GM21423 (cell line): ENCODE data around the gene PRPF19.

Experiments used
- ATAC-seq: cut with Tn5 transposase; IDR thresholded peaks from one replicate; pipeline ENCODE4 v1.9.1; 2021; ENCODE audit warnings: mild to moderate bottlenecking, moderate library complexity; ENCODE audit not compliant: unreplicated experiment

PRPF19 gene

DNA sequence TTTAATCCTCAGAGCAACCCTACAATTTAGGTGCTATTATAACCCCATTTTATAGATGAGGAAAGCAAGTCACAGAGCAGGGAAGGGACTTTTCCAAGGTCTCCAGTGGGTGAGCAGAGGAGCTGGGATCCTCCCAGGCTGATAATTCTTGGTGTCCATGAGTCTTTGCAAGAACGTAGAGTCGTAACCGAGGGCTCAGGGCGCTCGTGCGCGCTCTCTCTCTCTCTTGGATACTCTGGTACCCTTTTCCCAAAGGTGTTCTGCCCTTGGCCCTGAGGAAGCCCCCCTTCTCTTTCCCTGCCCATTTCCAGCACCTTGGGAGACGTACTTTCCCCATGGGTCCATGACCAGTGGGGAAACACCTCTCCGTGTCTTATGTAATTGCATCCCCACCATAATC is 44.2 kb downstream of the PRPF19 start:
- ATAC-seq = no peak

GRCh38 chr11:60860943-60861342 is 45.4 kb downstream of the PRPF19 start:
- ATAC-seq = no peak

DNA sequence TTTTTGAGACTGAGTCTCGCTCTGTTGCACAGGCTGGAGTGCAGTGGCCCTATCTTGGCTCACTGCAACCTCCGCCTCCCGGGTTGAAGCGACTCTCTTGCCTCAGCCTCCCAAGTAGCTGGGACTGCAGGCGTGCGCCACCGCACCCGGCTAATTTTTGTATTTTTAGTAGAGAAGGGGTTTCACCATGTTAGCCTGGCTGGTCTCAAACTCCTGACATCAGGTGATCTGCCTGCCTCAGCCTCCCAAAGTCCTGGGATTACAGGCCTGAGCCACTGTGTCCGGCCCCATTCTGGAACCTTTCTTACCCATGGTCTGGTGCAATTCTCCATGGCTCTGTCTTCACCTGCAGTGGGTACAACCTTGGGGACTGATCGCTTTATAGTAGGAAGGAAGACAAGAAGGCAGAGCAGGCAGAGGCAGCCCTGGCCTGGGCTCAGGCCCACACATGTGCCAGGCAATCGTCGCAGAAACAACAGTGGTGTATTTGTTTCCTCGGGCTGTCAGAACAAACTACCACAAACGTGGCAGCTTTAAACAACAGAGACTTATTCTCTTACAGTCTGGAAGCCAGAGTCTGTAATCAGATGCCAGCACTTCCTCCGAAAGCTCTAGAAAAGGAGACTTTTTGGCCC is 46.7 kb downstream of the PRPF19 start:
- ATAC-seq = no peak

- no peak for ATAC-seq
Measured at GRCh38 chr11:60858731-60859464, 47.5 kb downstream of the PRPF19 start.

DNA sequence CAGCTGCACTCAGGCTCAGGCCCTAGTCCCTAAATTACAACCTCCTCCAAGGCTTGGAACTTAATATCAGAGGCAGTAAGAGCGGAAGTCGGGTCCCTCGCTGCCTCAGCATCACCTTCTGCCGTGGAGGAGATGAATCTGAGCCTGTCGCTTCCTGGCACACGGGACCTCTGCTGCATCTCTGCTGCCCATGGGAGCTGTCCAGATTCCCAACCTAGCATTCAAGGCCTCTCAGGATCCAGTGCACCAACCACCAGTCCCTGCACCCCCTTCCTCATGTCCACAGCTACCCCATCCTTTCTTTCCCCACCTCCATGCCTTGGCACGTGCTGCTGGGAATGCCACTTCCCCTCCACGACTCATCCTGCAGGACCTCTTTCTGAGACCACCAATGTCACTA is 48.1 kb downstream of the PRPF19 start:
- no peak for ATAC-seq

DNA sequence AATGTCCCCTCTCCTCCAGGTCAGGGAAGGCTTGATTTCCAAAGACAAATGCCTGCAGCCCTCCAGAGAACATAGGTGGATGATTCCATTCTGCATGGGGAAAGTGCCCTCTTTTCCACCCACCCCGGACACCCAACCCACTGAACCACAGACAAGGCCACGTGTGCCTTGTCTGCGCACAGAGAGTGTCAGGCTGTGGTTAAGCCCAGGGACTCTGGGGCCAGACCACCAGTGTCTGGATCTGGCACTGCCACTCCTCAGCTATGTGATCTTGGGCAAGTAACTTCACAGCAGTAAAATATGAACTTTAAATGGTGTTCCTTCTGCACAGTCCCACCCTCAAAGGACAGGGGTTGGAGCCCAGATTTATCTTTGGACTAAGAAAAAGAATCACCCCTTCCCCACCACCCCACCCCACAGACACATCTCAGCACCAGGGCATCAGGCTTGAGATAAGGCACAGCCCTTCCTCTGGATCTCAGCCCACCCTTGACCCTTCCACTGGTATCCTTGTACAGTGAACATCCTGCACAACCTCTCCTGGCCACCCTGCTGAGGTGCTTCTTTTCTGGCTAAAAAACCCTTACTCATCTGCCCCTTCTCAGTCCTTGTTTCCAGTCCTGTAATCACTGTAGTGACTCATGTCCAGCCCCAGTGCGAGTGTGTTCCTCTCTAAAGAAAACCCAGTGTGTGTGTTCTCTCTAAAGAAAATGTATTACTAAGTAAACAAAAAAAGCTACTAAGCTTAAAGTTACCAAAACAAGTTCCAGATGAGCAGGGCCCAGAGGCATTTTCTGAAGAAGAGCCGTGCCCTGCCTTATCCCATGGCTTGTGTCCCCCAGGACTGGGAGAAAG is 48.8 kb downstream of the PRPF19 start:
- no peak for ATAC-seq

DNA sequence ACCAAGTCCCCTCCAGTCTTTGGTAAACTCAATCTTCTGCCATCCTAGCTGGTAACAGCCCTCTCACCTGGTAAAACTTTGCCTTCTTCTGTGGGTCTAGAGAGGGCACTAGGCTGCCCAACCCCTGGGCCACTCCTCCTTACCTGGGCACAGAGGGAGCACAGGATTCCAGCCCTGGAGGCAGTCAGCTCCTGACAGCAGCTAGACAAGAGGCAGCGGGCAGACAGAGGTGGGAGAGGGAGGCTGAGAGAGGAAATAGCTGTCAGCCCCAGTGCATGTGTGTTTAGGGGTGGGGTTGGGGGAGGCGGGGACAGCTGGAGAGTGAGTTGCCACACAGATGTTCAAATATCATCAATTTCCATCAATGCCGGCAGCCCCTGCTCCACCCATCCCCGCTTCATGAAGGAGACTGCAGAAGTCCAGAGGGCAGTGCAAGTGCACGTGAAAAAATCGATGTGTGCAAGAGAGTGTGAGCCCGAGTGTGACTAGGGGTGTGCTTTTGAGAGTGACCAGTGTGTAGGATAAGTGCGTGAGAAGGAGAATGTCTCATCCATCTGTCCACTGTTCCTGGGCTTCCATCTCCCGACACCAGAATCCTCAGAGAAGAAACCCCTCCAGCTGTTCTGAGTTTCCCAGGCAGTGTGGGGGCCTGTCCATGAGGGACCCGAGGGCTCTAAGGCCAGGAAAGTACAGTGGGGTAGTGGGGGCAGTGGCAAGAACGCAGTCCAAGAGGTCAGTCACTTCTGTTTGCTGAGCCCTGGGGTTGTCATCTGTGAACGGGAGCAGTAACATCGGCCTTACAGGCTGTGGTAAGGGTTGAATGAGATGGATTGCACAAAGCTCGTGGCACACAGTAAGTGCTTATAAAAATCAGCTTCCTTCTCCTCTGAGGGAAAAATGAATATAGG is 50.4 kb downstream of the PRPF19 start, which contains the start of gene PTGDR2:
Gene PTGDR2 (minus strand): TSS at position 225 of the 908 bp plus-strand sequence. CDS start 2,228 bp downstream, outside the sequence.
- ATAC-seq = no peak

GRCh38 chr11:60854847-60855725 is 51.3 kb downstream of the PRPF19 start:
- no peak for ATAC-seq

DNA sequence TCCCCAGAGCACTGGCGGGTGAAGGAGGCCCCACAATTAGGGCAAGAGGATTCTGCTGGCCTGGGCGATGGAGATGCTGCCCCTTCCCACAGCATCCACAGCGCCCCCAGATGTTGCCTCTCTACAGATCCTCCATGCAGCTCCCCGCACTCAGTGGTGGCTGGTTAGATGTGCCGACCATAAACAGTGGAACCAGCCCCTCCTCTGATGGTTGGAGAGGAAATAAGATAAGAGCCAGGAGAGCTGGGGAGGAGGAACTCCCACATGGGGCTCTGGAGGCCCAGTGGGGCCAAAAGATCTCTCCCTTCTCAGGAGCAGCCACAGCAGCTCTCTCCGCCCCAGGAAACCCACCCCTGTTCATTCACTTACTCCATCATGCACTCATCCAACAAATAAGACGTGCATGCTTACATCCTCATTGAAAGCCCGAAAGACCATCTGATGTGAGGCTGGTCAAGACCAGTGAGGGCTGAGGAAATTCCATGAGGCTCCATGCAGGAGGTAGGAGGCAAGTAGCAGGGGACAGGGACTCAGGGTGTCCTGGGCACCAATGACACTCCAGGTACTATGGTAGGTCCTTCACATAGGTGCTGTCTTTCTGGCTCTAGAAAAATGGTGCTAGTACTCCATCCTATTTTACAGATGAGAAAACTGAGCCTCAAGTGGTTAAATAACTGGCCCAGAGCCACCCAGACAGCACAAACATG is 52.1 kb downstream of the PRPF19 start:
- ATAC-seq = no peak

DNA sequence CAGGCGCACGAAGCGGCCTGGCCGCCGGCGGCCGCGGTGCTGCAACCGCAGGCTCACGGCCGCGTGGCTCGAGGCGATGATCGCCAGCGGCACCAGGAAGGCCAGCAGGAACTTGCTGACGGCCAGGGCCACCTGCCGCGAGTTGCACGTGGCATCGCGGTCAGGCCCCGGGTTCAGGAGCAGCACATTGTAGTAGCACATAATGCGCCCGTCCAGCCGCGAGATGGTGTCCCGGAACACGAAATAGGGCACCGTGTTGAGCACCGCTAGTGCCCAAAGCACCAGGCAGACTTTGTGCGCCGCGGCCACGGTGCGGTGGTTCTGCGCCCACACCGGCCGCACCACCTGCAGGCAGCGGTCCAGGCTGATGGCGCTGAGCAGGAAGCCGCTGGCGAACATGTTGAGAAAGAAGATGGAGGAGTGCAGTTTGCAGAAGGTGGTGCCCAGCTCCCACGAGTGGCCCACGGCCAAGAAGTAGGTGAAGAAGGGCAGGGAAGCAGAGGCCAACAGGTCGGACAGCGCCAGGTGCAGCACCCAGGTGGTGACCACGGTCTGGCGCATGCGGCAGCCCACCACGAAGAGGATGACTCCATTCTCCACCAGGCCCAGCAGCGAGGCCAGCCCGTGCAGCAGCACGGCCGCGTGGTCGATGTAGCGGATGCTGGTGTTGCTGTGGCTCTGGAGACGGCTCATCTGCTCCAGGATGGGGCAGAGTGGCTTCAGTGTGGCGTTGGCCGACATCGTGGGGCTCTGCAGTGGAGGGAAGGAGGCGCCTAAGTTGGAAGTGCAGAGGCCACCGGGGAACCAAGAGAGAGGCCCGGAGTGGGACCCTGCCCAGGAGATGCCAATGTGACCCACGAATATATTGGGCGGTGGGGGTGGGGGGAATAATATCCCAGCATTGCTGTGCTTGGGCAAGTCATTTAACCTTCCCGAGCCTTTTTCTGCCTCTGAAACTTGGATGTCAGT is 53.1 kb downstream of the PRPF19 start:
- ATAC-seq = no peak

DNA sequence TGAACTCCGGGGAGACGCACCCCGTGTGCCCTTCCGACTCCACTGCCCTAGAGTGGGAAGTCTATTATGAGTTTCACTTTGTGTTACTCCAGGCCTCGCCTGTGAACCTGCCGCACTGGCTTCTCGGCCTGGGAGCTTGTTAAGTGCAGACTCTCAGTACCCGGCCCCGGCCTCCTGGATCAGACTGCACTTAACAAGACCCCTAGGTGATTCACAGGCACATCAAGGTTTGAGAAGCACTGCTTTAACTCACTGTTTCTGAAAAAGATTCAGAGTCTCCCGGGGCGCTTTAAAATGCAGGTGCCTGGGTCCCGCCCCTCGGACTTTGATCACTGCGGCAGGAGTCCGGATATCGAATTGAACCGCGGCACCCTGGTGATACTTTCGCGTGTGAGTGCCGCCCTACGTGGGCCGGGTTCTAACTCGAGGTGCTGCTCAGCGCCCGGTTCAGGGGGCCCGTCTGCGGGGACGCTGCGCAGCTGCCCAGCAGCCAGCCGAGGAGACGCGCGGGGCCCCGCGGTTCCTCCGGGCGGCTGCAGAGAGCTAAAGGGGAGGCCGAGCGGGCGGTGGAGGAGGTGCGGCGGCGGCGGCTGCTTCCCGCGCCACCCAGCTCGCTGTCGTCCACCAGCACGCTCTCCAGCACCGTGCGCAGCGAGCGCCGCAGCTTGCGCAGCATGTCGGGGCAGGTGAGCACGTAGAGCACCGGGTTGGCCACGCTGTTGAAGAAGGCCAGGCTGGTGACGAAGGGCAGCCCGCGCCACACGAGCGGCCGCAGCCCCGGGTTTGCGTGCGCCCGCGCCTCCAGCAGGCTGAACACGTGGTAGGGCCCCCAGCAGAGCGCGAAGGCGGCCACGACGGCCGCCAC is 54.0 kb downstream of the PRPF19 start:
- ATAC-seq = no peak

DNA sequence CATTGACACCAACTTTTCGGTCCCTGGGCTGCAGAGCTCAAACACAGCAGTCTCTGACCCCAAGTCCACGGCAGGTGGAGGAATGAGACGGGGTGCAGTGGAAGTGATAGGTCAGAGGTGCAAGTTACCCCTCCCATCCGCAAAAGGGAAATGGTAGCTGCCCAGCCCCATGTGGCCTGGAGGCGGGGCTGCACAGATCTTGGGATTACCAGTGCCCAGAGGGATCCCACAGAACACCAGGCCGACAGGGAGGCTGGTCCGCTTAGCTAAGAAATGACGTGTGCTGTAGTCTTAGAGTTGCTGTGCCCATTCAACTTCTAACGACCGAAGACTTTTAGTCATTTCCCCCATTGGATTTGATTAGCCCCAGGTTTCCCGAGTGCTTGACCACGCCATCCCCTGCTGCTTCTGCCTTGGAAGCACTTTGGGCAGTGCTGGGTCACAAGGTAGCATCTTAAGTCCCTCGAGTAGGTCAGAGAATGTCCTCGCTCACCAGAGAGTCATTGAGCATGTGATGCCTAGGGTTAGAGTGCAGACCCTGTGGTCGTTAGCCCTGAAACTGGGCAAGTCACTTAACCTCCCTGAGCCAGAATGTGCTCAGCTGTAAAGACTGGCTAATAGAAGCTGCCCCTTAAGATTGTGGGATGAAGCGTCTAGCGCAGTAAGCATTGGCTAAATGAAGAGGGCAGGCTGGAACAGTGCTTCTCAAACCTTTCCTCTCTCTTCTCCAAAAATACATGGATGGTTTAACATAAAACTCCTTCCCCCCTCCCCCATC is 54.9 kb downstream of the PRPF19 start:
- no peak for ATAC-seq

DNA sequence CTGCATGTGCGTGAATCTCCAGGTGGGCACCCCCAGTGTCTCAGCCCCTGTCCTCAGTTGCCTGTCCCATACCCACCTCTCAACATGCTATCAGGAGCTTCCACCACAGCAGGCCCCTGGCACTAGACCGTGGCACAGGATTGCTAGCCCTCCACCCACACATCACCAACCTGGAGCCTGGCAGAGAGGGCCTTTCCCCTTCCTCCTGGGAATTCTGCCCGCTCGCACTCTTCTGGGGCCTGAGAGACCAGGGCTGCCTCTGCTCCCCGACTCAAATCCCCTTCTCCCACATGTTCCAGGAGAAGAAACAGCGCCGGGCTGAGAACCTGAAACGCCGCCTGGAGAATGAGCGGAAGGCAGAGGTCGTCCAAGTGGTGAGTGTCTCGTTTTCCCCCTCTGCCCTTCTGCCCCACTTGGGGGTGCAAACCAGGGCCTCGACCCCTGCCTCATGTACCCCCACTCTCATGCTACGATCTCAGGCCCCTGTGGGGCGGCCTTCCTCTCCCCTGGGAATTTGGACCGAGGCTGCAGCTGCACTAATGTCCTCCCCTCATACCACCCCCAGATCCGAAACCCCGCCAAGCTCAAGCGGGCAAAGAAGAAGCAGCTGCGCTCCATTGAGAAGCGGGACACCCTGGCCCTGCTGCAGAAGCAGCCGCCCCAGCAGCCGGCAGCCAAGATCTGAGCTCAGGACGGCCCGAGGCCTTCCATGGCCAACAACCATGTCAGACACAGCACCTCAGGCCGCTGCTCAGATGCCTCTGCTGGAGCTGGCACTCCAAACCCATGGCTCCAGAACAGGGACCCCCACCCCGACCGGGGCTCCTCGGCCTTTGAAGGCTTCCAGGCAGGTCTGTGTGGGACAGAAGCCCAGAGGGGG is 56.5 kb downstream of the PRPF19 start:
- no peak for ATAC-seq

DNA sequence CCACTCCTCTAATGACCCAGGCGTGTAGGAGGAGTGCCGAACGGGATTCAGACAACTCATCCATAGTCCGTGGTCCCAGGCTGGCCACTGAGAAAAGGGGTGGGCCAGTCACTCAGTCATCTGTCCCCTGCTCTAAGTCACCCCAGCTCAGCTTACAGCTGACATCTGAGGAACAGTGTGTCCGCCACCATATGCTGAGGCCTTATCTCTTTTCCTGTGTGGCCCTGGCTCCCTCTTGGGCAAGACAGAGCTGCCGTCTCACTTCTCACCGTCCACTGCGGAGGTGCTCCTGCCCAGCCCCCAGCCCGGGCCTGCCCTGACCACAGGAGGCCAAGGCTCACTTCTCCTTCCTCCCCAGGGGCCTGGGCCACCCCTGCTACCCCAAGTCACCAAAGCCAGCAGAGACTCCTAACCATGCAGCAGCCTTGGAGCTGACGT is 57.7 kb downstream of the PRPF19 start:
- ATAC-seq = no peak

GRCh38 chr11:60847896-60848295 is 58.5 kb downstream of the PRPF19 start:
- no peak for ATAC-seq
